ENCODE measurements around the gene CLASRP.

CLASRP gene

GRCh38 chr19:44992336-44993163 is 46.3 kb upstream of the CLASRP start:
- no peak overlapping the region for H3K4me3 ChIP-seq (replicated peaks; ENCODE audit: insufficient read depth, low read length)
- DNase-seq (ENCODE audit: low read depth in 1 of 2, low spot score in 1 of 2), result no peak
- no peak overlapping the region for H3K27ac ChIP-seq (replicated peaks)
- TF ChIP-seq POLR2AphosphoS5 (IDR thresholded peaks at IDR 0.05; ENCODE audit: low read depth) (no peak), SPI1 (IDR thresholded peaks at IDR 0.05; ENCODE audit: borderline replicate concordance, low read depth) (no peak), CTCF (IDR thresholded peaks at IDR 0.05; ENCODE audit: insufficient read depth, low read length) (no peak), REST (IDR thresholded peaks at IDR 0.05; ENCODE audit: insufficient replicate concordance, low read depth) (no peak), GABPA (IDR thresholded peaks at IDR 0.05; ENCODE audit: low read depth) (no peak)
- no peaks in the 10 kb centered on the region for H3K27me3 ChIP-seq (ENCODE audit: insufficient read depth, poor library complexity, severe bottlenecking)

GRCh38 chr19:44993526-44993925 is 45.3 kb upstream of the CLASRP start:
- no peak for DNase-seq (ENCODE audit: low read depth in 1 of 2, low spot score in 1 of 2)
- TF ChIP-seq REST (IDR thresholded peaks at IDR 0.05; ENCODE audit: insufficient replicate concordance, low read depth) (no peak), GABPA (IDR thresholded peaks at IDR 0.05; ENCODE audit: low read depth) (no peak), POLR2AphosphoS5 (IDR thresholded peaks at IDR 0.05; ENCODE audit: low read depth) (no peak), CTCF (IDR thresholded peaks at IDR 0.05; ENCODE audit: insufficient read depth, low read length) (no peak), SPI1 (IDR thresholded peaks at IDR 0.05; ENCODE audit: borderline replicate concordance, low read depth) (no peak)
- Histone ChIP-seq H3K27ac (replicated peaks) (no peak overlapping the region), H3K27me3 (ENCODE audit: insufficient read depth, poor library complexity, severe bottlenecking) (no peaks in the 10 kb centered on the region), H3K4me3 (replicated peaks; ENCODE audit: insufficient read depth, low read length) (no peak overlapping the region)

- H3K27ac ChIP-seq (replicated peaks), result no peak overlapping the region
- DNase-seq (ENCODE audit: low read depth in 1 of 2, low spot score in 1 of 2), result no peak
- H3K4me3 ChIP-seq (replicated peaks; ENCODE audit: insufficient read depth, low read length), result no peak overlapping the region
- TF ChIP-seq POLR2AphosphoS5 (IDR thresholded peaks at IDR 0.05; ENCODE audit: low read depth) (no peak), SPI1 (IDR thresholded peaks at IDR 0.05; ENCODE audit: borderline replicate concordance, low read depth) (no peak), GABPA (IDR thresholded peaks at IDR 0.05; ENCODE audit: low read depth) (no peak), REST (IDR thresholded peaks at IDR 0.05; ENCODE audit: insufficient replicate concordance, low read depth) (no peak), CTCF (IDR thresholded peaks at IDR 0.05; ENCODE audit: insufficient read depth, low read length) (no peak)
- H3K27me3 ChIP-seq (ENCODE audit: insufficient read depth, poor library complexity, severe bottlenecking), result no peaks in the 10 kb centered on the region
Measured at GRCh38 chr19:44993926-44994537, 44.8 kb upstream of the CLASRP start.

Measured in HL-60 (cell line).